C4-2B (cell line): ENCODE data around the gene FIZ1.

ENCODE experiments used
- H3K27ac ChIP-seq: fragments of 450-650 bp; 2 replicates; pipeline ENCODE4 v1.5.1; 2017
- CTCF ChIP-seq: fragments of 450-650 bp; conservative IDR thresholded peaks from 2 replicates; pipeline ENCODE4 v1.5.1; 2017; ENCODE audit warnings: mild to moderate bottlenecking
- ZFX ChIP-seq: fragments of 450-650 bp; IDR thresholded peaks from 2 replicates; pipeline ENCODE4 v1.6.1; 2017

The FIZ1 gene

GRCh38 chr19:55552620-55553019 lies 46.7 kb downstream of the FIZ1 start:
- H3K27ac ChIP-seq: no peak overlapping the region
- TF ChIP-seq ZFX (no peak), CTCF (no peak)

GRCh38 chr19:55552206-55552605 lies 47.1 kb downstream of the FIZ1 start:
- H3K27ac ChIP-seq: no peak overlapping the region
- TF ChIP-seq CTCF (no peak), ZFX (no peak)

GRCh38 chr19:55550321-55550650 lies 49.0 kb downstream of the FIZ1 start:
- no peak overlapping the region for H3K27ac ChIP-seq
- no peak for TF ChIP-seq CTCF
- no peak for TF ChIP-seq ZFX

- TF ChIP-seq ZFX (no peak), CTCF (no peak)
- no peak overlapping the region for H3K27ac ChIP-seq
Measured at GRCh38 chr19:55549500-55550320, 49.6 kb downstream of the FIZ1 start.

- H3K27ac ChIP-seq: no peak overlapping the region
- TF ChIP-seq ZFX (no peak), CTCF (no peak)
Measured at GRCh38 chr19:55546822-55547614, 52.3 kb downstream of the FIZ1 start.

- TF ChIP-seq ZFX (no peak), CTCF (no peak)
- H3K27ac ChIP-seq: no peak overlapping the region
Measured at GRCh38 chr19:55546011-55546410, 53.3 kb downstream of the FIZ1 start.

GRCh38 chr19:55545443-55545842 lies 53.9 kb downstream of the FIZ1 start, which contains the start of gene SBK3:
Gene SBK3 (minus strand): TSS chr19:55545543. CDS start chr19:55545543, 0 bp downstream.
- TF ChIP-seq ZFX (no peak), CTCF (no peak)
- no peak within 1 kb of the TSS for H3K27ac ChIP-seq
